ENCODE data around the gene MTERF4. TPM values are rescaled to one million over a fixed set of nuclear protein-coding genes. Genes with fewer than 3 reads are reported as not detected.
A peak's percentile ranks its signal among the peaks of the same experiment; 100 is the strongest.
"Not testable (repeated sequence)": the region's sequence is repeated elsewhere in the genome, so short reads cannot be mapped to it uniquely, and the experiment has no call there.

Gene MTERF4
- total RNA-seq, 6 donors from 2014 or later: 22.3 to 54.4 (median 25.4) TPM

DNA sequence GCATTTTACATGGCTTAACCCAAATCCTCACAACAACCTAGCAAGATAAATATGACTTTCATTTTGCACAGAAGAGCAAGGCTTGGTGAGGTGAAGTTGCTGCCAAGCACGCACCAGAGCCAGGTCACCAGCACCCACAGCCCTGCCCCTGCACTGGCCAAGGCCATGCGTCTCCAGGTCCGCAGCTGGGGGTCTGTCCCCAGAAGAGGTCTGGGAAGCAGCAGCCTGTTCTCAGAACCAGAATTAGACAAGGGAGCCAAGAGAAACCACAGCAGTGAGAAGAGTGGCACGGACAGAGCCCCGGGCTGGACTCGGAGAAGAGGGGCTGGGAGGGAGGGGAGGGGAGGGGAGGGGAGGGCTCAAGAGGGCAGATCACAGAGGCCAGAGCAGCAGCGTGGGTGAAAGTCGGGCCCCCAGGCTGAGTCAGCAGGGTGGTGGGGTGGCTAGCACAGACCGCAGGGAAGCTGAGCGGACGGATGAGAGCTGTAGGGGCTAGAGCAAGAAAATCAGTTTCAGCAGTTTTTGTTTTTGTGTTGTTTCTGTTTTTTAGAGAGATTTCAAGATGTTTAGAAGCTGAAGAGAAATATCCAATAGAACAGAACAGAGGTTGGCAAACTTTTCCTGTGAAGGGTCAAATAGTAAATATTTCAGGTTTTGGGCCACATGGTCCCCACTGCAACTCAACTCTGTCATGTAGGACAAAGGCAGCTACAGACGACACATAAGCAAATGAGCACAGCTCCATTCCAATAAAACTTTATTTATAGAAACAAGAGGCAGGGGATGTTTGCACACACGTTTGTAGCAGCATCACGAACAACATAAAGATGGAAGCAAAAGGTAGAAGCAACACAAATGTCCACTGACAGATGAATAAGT, 7.4 kb upstream of the MTERF4 start:
- no peak overlapping the region for H3K4me3 ChIP-seq
- H3K36me3 ChIP-seq: no peaks in the 10 kb centered on the region
- H3K4me1 ChIP-seq: peaks cover 0 to 11% (median 3%) of the 10 kb centered on the region in 4 donors
- TF ChIP-seq EP300 (IDR thresholded peaks at IDR 0.05): no peak
- TF ChIP-seq POLR2AphosphoS5 (IDR thresholded peaks at IDR 0.05): no peak
- TF ChIP-seq POLR2A (IDR thresholded peaks at IDR 0.05): no peak
- TF ChIP-seq, protein P1, sequence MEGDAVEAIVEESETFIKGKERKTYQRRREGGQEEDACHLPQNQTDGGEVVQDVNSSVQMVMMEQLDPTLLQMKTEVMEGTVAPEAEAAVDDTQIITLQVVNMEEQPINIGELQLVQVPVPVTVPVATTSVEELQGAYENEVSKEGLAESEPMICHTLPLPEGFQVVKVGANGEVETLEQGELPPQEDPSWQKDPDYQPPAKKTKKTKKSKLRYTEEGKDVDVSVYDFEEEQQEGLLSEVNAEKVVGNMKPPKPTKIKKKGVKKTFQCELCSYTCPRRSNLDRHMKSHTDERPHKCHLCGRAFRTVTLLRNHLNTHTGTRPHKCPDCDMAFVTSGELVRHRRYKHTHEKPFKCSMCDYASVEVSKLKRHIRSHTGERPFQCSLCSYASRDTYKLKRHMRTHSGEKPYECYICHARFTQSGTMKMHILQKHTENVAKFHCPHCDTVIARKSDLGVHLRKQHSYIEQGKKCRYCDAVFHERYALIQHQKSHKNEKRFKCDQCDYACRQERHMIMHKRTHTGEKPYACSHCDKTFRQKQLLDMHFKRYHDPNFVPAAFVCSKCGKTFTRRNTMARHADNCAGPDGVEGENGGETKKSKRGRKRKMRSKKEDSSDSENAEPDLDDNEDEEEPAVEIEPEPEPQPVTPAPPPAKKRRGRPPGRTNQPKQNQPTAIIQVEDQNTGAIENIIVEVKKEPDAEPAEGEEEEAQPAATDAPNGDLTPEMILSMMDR (IDR thresholded peaks at IDR 0.05): no peak
- WGBS, 2 donors: 84 to 90% methylated on average over 14 of the region's 14 CpGs
- ATAC-seq (ENCODE audit: low FRiP score in 2 of 2) (no peak), DNase-seq (peak in 1 of 2 donors; percentile 40)
- H3K9me3 ChIP-seq: no peaks in the 10 kb centered on the region
- peak overlapping the region in 3 of 4 donors; percentile 35 to 60 (median 36) for H3K27ac ChIP-seq
- no peaks in the 10 kb centered on the region for H3K27me3 ChIP-seq

- Histone ChIP-seq H3K36me3 (no peaks in the 10 kb centered on the region), H3K4me1 (peaks cover 0 to 13% (median 3%) of the 10 kb centered on the region in 4 donors), H3K9me3 (no peaks in the 10 kb centered on the region), H3K4me3 (no peak overlapping the region), H3K27me3 (no peaks in the 10 kb centered on the region), H3K27ac (peak overlapping the region; percentile 25 to 70 (median 59))
- DNase-seq (peak; percentile 29 to 59), ATAC-seq (ENCODE audit: low FRiP score in 2 of 2) (peak in 1 of 2 donors; percentile 51)
- TF ChIP-seq EP300 (IDR thresholded peaks at IDR 0.05) (no peak), POLR2AphosphoS5 (IDR thresholded peaks at IDR 0.05) (peak in 1 of 2 donors; percentile 19)
- 60 to 64% methylated on average over 29 to 35 of the region's 35 CpGs for whole genome bisulfite sequencing, 2 donors
Measured at GRCh38 chr2:241108271-241109209, 6.5 kb upstream of the MTERF4 start.

DNA sequence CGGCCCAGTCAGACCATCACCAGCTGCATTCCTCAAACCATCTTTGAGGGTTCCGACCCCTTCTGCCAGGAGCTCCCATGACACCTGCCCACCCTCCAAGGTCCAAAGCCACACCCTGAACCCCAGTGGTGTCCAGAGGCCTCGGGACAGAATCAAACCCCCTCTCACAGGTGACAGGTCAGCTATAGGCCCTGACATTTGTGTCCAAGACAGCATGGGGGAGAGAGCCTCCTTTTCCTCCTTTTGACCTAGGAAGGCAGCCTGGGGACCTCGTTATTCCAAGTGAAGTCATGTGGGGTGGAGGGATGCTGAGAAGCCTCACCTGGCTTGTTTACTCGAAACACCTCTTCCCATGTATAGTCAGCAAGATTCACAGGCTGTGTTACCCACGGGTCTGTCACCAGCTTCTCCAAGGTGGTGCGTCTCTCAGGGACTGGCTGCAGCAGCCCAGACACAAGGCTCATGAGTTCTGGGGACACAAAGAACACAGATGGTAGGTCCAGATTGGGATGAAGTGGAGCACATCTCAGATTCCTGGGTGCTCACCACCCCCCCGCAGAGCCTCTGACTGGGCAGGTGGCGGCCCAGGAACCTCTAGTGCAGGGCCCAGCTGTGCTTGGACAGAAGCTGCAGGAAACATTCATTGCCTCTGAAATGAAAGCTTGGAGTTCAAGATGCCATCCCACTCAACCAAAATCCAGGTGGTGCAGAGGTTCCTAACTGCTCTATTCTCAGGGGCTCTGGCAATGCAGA, 5.1 kb upstream of the MTERF4 start:
- Histone ChIP-seq H3K4me1 (peaks cover 0 to 22% (median 11%) of the 10 kb centered on the region in 4 donors), H3K27ac (peak overlapping the region in 2 of 4 donors; percentile 57 to 70), H3K36me3 (no peaks in the 10 kb centered on the region), H3K27me3 (no peaks in the 10 kb centered on the region), H3K9me3 (no peaks in the 10 kb centered on the region), H3K4me3 (no peak overlapping the region)
- no peak for ATAC-seq (ENCODE audit: low FRiP score in 2 of 2)
- peak in 1 of 2 donors; percentile 26 for DNase-seq
- 83 to 92% methylated on average over 1 to 9 of the region's 9 CpGs for WGBS, 2 donors
- TF ChIP-seq, protein P1 (IDR thresholded peaks at IDR 0.05): no peak
- TF ChIP-seq POLR2A (IDR thresholded peaks at IDR 0.05): no peak
- no peak for TF ChIP-seq EP300 (IDR thresholded peaks at IDR 0.05)
- TF ChIP-seq POLR2AphosphoS5 (IDR thresholded peaks at IDR 0.05): no peak

DNA sequence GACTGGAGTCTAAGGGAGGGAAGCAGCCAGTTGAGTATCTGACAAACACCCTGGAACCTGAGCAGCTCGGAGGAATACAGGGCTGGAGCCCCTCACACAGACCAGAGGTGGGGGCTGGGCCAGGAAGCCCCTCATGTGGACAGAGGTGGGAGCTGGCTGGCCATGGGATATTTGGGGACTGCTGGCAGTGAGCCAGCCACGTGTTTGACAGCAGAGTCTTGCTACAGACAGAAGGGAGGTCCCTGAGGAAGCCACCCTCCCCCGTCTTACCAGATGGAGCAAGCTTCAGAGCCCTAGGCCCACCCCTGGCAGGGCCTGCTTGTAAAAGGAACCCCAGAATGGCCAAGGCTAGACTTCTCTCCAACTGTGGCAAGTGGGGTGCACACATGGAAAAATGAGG, 3.6 kb upstream of the MTERF4 start:
- H3K36me3 ChIP-seq: no peaks in the 10 kb centered on the region
- 51 to 64% methylated on average over 3 of the region's 3 CpGs for WGBS, 2 donors
- H3K9me3 ChIP-seq: no peaks in the 10 kb centered on the region
- no peak for ATAC-seq (ENCODE audit: low FRiP score in 2 of 2)
- H3K4me3 ChIP-seq: no peak overlapping the region
- no peak overlapping the region for H3K27ac ChIP-seq
- TF ChIP-seq EP300 (IDR thresholded peaks at IDR 0.05) (no peak), POLR2A (IDR thresholded peaks at IDR 0.05) (no peak), POLR2AphosphoS5 (IDR thresholded peaks at IDR 0.05) (no peak)
- TF ChIP-seq, protein P1 (IDR thresholded peaks at IDR 0.05): no peak
- H3K4me1 ChIP-seq: peaks cover 9 to 32% (median 21%) of the 10 kb centered on the region in 4 donors
- H3K27me3 ChIP-seq: no peaks in the 10 kb centered on the region
- no peak for DNase-seq

DNA sequence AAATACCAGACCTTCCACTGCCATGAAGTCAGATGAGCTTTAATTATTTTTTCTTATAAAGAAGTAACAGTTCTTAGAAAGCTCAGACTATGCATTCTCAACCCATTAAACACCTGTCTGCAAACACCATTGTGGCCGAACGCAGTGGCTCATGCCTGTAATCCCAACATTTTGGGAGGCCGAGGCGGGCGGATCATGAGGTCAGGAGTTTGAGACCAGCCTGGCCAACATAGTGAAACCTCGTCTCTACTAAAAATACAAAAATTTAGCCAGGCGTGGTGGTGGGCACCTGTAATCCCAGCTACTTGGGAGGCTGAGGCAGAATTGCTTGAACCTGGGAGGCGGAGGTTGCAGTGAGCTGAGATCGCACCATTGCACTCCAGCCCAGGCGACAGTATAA, 2.5 kb upstream of the MTERF4 start:
- DNase-seq; H3K27ac ChIP-seq; ATAC-seq (ENCODE audit: low FRiP score in 2 of 2); H3K9me3 ChIP-seq; H3K27me3 ChIP-seq; H3K4me3 ChIP-seq; H3K36me3 ChIP-seq: not testable (repeated sequence)
- H3K4me1 ChIP-seq: peaks cover 14 to 42% (median 24%) of the 10 kb centered on the region in 4 donors
- 93 to 97% methylated on average over 10 of the region's 10 CpGs for WGBS, 2 donors
